HUES6 (cell line): ENCODE results near the gene STAU1.
A peak's percentile ranks its signal among the peaks of the same experiment; 100 is the strongest.

Experiments
- H3K27ac ChIP-seq: 2 replicates; pipeline ENCODE4 v1.7.0; 2013; ENCODE audit warnings: low read depth, mild to moderate bottlenecking, low read length, inconsistent platforms
- H3K27me3 ChIP-seq: 2 replicates; pipeline ENCODE4 v1.6.1; 2013; ENCODE audit warnings: low read length; ENCODE audit not compliant: control insufficient read depth, insufficient read depth
- H3K36me3 ChIP-seq: 2 replicates; pipeline ENCODE4 v1.6.1; 2013; ENCODE audit warnings: low read length; ENCODE audit not compliant: control insufficient read depth, insufficient read depth
- H3K4me1 ChIP-seq: 2 replicates; pipeline ENCODE4 v1.6.1; 2013; ENCODE audit warnings: low read length; ENCODE audit not compliant: control insufficient read depth, insufficient read depth
- H3K4me3 ChIP-seq: 2 replicates; pipeline ENCODE4 v1.5.1; 2013; ENCODE audit warnings: low read depth, low read length
- H3K9ac ChIP-seq: one replicate; pipeline ENCODE4 v1.6.1; 2013; ENCODE audit warnings: mild to moderate bottlenecking, low read length
- H3K9me3 ChIP-seq: 2 replicates; pipeline ENCODE4 v1.6.1; 2013; ENCODE audit warnings: low read depth, low read length; ENCODE audit not compliant: control insufficient read depth, insufficient read depth

The STAU1 gene

GRCh38 chr20:49187851-49188641 lies at the start of gene STAU1:
STAU1 (minus strand) TSS chr20:49188334; CDS start chr20:49166201, 22,133 bp downstream.
- H3K27me3 ChIP-seq = no peaks in the 10 kb centered on the region
- no peaks in the 10 kb centered on the region for H3K36me3 ChIP-seq
- H3K4me3 ChIP-seq = peak within 1 kb of the TSS; percentile 95
- H3K9me3 ChIP-seq = no peaks in the 10 kb centered on the region
- peak within 1 kb of the TSS; percentile 74; the same call in 1 of the 2 replicates for H3K27ac ChIP-seq
- H3K4me1 ChIP-seq = peaks cover 7% of the 10 kb centered on the region; the same call in 1 of the 2 replicates
- peak within 1 kb of the TSS; percentile 85 for H3K9ac ChIP-seq

- H3K9ac ChIP-seq = no peak overlapping the region
- no peaks in the 10 kb centered on the region for H3K9me3 ChIP-seq
- no peaks in the 10 kb centered on the region for H3K4me1 ChIP-seq
- no peak overlapping the region for H3K27ac ChIP-seq
- H3K36me3 ChIP-seq = peaks cover 93% of the 10 kb centered on the region
- no peak overlapping the region for H3K4me3 ChIP-seq
- H3K27me3 ChIP-seq = no peaks in the 10 kb centered on the region
Measured at GRCh38 chr20:49237531-49237930, 49.4 kb upstream of the STAU1 start.

GRCh38 chr20:49236301-49236700 lies 48.2 kb upstream of the STAU1 start:
- no peak overlapping the region for H3K4me3 ChIP-seq
- H3K27ac ChIP-seq = no peak overlapping the region
- no peaks in the 10 kb centered on the region for H3K4me1 ChIP-seq
- peaks cover 88% of the 10 kb centered on the region for H3K36me3 ChIP-seq
- no peak overlapping the region for H3K9ac ChIP-seq
- H3K27me3 ChIP-seq = no peaks in the 10 kb centered on the region
- H3K9me3 ChIP-seq = no peaks in the 10 kb centered on the region

GRCh38 chr20:49234831-49235230 lies 46.7 kb upstream of the STAU1 start:
- H3K27me3 ChIP-seq = no peaks in the 10 kb centered on the region
- no peak overlapping the region for H3K4me3 ChIP-seq
- H3K9ac ChIP-seq = no peak overlapping the region
- H3K4me1 ChIP-seq = no peaks in the 10 kb centered on the region
- H3K36me3 ChIP-seq = peaks cover 90% of the 10 kb centered on the region
- no peaks in the 10 kb centered on the region for H3K9me3 ChIP-seq
- H3K27ac ChIP-seq = no peak overlapping the region

GRCh38 chr20:49233226-49233625 lies 45.1 kb upstream of the STAU1 start:
- Histone ChIP-seq H3K27me3 (no peaks in the 10 kb centered on the region), H3K9me3 (no peaks in the 10 kb centered on the region), H3K27ac (no peak overlapping the region), H3K36me3 (peaks cover 87% of the 10 kb centered on the region), H3K9ac (no peak overlapping the region), H3K4me3 (no peak overlapping the region), H3K4me1 (no peaks in the 10 kb centered on the region)

GRCh38 chr20:49231471-49231870 lies 43.3 kb upstream of the STAU1 start:
- Histone ChIP-seq H3K27me3 (no peaks in the 10 kb centered on the region), H3K4me1 (no peaks in the 10 kb centered on the region), H3K9me3 (no peaks in the 10 kb centered on the region), H3K27ac (no peak overlapping the region), H3K36me3 (peaks cover 82% of the 10 kb centered on the region), H3K9ac (no peak overlapping the region), H3K4me3 (no peak overlapping the region)

- peaks cover 83% of the 10 kb centered on the region for H3K36me3 ChIP-seq
Measured at GRCh38 chr20:49230561-49231133, 42.5 kb upstream of the STAU1 start.

GRCh38 chr20:49230021-49230420 lies 41.9 kb upstream of the STAU1 start:
- Histone ChIP-seq H3K27me3 (no peaks in the 10 kb centered on the region), H3K9me3 (no peaks in the 10 kb centered on the region), H3K9ac (no peak overlapping the region), H3K4me3 (no peak overlapping the region), H3K4me1 (no peaks in the 10 kb centered on the region), H3K36me3 (peaks cover 82% of the 10 kb centered on the region), H3K27ac (no peak overlapping the region)

More at GRCh38 chr20:49230561-49231133, 42.5 kb upstream of the STAU1 start:
- H3K9ac ChIP-seq = no peak overlapping the region
- H3K9me3 ChIP-seq = no peaks in the 10 kb centered on the region
- H3K27me3 ChIP-seq = no peaks in the 10 kb centered on the region
- H3K27ac ChIP-seq = no peak overlapping the region
- no peaks in the 10 kb centered on the region for H3K4me1 ChIP-seq
- H3K4me3 ChIP-seq = no peak overlapping the region

- H3K27ac ChIP-seq = no peak overlapping the region
- H3K4me1 ChIP-seq = no peaks in the 10 kb centered on the region
Measured at GRCh38 chr20:49229381-49229780, 41.2 kb upstream of the STAU1 start.

GRCh38 chr20:49228676-49229075 lies 40.5 kb upstream of the STAU1 start:
- H3K27me3 ChIP-seq = no peaks in the 10 kb centered on the region
- H3K36me3 ChIP-seq = peaks cover 82% of the 10 kb centered on the region
- no peak overlapping the region for H3K4me3 ChIP-seq
- no peak overlapping the region for H3K9ac ChIP-seq
- no peaks in the 10 kb centered on the region for H3K9me3 ChIP-seq
- H3K4me1 ChIP-seq = no peaks in the 10 kb centered on the region
- no peak overlapping the region for H3K27ac ChIP-seq

More at GRCh38 chr20:49229381-49229780, 41.2 kb upstream of the STAU1 start:
- H3K36me3 ChIP-seq = peaks cover 82% of the 10 kb centered on the region
- no peaks in the 10 kb centered on the region for H3K9me3 ChIP-seq
- H3K9ac ChIP-seq = no peak overlapping the region
- no peaks in the 10 kb centered on the region for H3K27me3 ChIP-seq
- H3K4me3 ChIP-seq = no peak overlapping the region

- H3K27me3 ChIP-seq = no peaks in the 10 kb centered on the region
- no peaks in the 10 kb centered on the region for H3K9me3 ChIP-seq
- no peaks in the 10 kb centered on the region for H3K4me1 ChIP-seq
- no peak overlapping the region for H3K9ac ChIP-seq
- no peak overlapping the region for H3K27ac ChIP-seq
- H3K4me3 ChIP-seq = no peak overlapping the region
- H3K36me3 ChIP-seq = peaks cover 82% of the 10 kb centered on the region
Measured at GRCh38 chr20:49225896-49226295, 37.8 kb upstream of the STAU1 start.
